Mesothelial cell of epicardium (in vitro differentiated cells): ENCODE data around the gene RTEL1. TPM values are rescaled to one million over a fixed set of nuclear protein-coding genes. Genes with fewer than 3 reads are reported as not detected.
"Not testable (repeated sequence)": the region's sequence is repeated elsewhere in the genome, so short reads cannot be mapped to it uniquely, and the experiment has no call there.

Experiments
- DNase-seq, 2 experiments: peaks; one replicate each; pipeline ENCODE4 v3.0.0; 2021; ENCODE audit warnings: low spot score in 2 of 2; ENCODE audit not compliant: unreplicated experiment in 2 of 2
- H3K27ac Mint-ChIP-seq: 2 replicates; pipeline ENCODE4 v1.8.0; 2021; ENCODE audit warnings: mixed read lengths
- H3K27me3 Mint-ChIP-seq: 2 replicates; pipeline ENCODE4 v1.8.0; 2021; ENCODE audit warnings: low read depth, mixed read lengths
- H3K36me3 Mint-ChIP-seq: 2 replicates; pipeline ENCODE4 v1.8.0; 2021; ENCODE audit warnings: mixed read lengths
- H3K4me1 Mint-ChIP-seq: 2 replicates; pipeline ENCODE4 v1.8.0; 2021; ENCODE audit warnings: mixed read lengths
- H3K4me3 Mint-ChIP-seq: 2 replicates; pipeline ENCODE4 v1.8.0; 2021; ENCODE audit warnings: mild to moderate bottlenecking, moderate library complexity, mixed read lengths
- H3K9me3 Mint-ChIP-seq: 2 replicates; pipeline ENCODE4 v1.8.0; 2021; ENCODE audit warnings: mixed read lengths
- CTCF ChIP-seq: fragments of 200-600 bp; sonication (generic); IDR thresholded peaks from one replicate; pipeline ENCODE4 v1.5.0; 2021; ENCODE audit warnings: antibody characterized with exemption; ENCODE audit not compliant: unreplicated experiment
- total RNA-seq: library from RNA; stranded (reverse); gene quantifications from 3 replicates; pipeline ENCODE4 v1.2.1, GENCODE V29; 2021

RTEL1 gene
- total RNA-seq, 1 donor from 2014 or later, result 38.7 TPM

- DNase-seq, result peak in 1 of 2 experiments; percentile 28
- Mint-ChIP-seq H3K27ac (peak overlapping the region; percentile 91), H3K27me3 (no peaks in the 10 kb centered on the region), H3K4me1 (peaks cover 25% of the 10 kb centered on the region), H3K36me3 (peaks cover 3% of the 10 kb centered on the region), H3K9me3 (no peaks in the 10 kb centered on the region), H3K4me3 (peak overlapping the region; percentile 96)
- TF ChIP-seq CTCF, result no peak
Observed at GRCh38 chr20:63658749-63659187, 656 bp downstream of the RTEL1 start.

GRCh38 chr20:63659370-63659769, 1.3 kb downstream of the RTEL1 start:
- Mint-ChIP-seq H3K9me3 (no peaks in the 10 kb centered on the region), H3K4me3 (peak overlapping the region; percentile 96), H3K36me3 (peaks cover 3% of the 10 kb centered on the region), H3K27me3 (no peaks in the 10 kb centered on the region), H3K27ac (peak overlapping the region; percentile 34), H3K4me1 (peaks cover 19% of the 10 kb centered on the region)
- DNase-seq, result no peak
- TF ChIP-seq CTCF, result no peak

- H3K4me1 Mint-ChIP-seq, result peaks cover 19% of the 10 kb centered on the region
- not testable (repeated sequence) for H3K9me3 Mint-ChIP-seq, H3K36me3 Mint-ChIP-seq, H3K27me3 Mint-ChIP-seq, H3K27ac Mint-ChIP-seq, DNase-seq
- peak overlapping the region; percentile 96 for H3K4me3 Mint-ChIP-seq
Observed at GRCh38 chr20:63660174-63660573, 2.1 kb downstream of the RTEL1 start.

GRCh38 chr20:63660622-63661021, 2.5 kb downstream of the RTEL1 start:
- no peak for TF ChIP-seq CTCF
- H3K4me1 Mint-ChIP-seq, result peaks cover 19% of the 10 kb centered on the region

GRCh38 chr20:63661108-63661507, 3.0 kb downstream of the RTEL1 start:
- Mint-ChIP-seq H3K4me1 (peaks cover 19% of the 10 kb centered on the region), H3K36me3 (peaks cover 5% of the 10 kb centered on the region), H3K9me3 (no peaks in the 10 kb centered on the region), H3K27ac (no peak overlapping the region), H3K4me3 (no peak overlapping the region), H3K27me3 (no peaks in the 10 kb centered on the region)
- no peak for DNase-seq
- TF ChIP-seq CTCF, result no peak

More at GRCh38 chr20:63660622-63661021, 2.5 kb downstream of the RTEL1 start:
- H3K27ac Mint-ChIP-seq, result no peak overlapping the region
- no peak overlapping the region for H3K4me3 Mint-ChIP-seq
- DNase-seq, result no peak
- H3K27me3 Mint-ChIP-seq, result no peaks in the 10 kb centered on the region
- peaks cover 3% of the 10 kb centered on the region for H3K36me3 Mint-ChIP-seq
- no peaks in the 10 kb centered on the region for H3K9me3 Mint-ChIP-seq

GRCh38 chr20:63661959-63662812, 4.1 kb downstream of the RTEL1 start:
- Mint-ChIP-seq H3K36me3 (peaks cover 5% of the 10 kb centered on the region), H3K4me3 (no peak overlapping the region), H3K27ac (no peak overlapping the region), H3K27me3 (no peaks in the 10 kb centered on the region), H3K9me3 (no peaks in the 10 kb centered on the region), H3K4me1 (peaks cover 19% of the 10 kb centered on the region)
- no peak for TF ChIP-seq CTCF
- no peak for DNase-seq
